Skin of body (tissue), 2 donors: ENCODE measurements around the gene SPECC1L. TPM values are rescaled to one million over a fixed set of nuclear protein-coding genes. Genes with fewer than 3 reads are reported as not detected.

Experiments used
- DNase-seq: peaks from one replicate; lab custom pipeline; 2025; lab: John Stamatoyannopoulos, UW
- total RNA-seq: library from RNA; depleted of rRNA; stranded (reverse); fragments of >200 nt; gene quantifications from one replicate; pipeline ENCODE4 v1.2.3, GENCODE V29; 2014

Gene SPECC1L
- total RNA-seq, 1 donor from 2014 or later, result 28.8 TPM

- DNase-seq, result peak; percentile 57
Measured at GRCh38 chr22:24466716-24467328, 196.2 kb downstream of the SPECC1L start.

GRCh38 chr22:24467340-24467739, 196.7 kb downstream of the SPECC1L start:
- DNase-seq, result no peak

Other genes with a start within 250 kb of the SPECC1L start
- 0.99 TPM for gene SUSD2, start 89.3 kb upstream of the SPECC1L start, total RNA-seq
- 2.6 TPM for gene GGT5, start 25.7 kb upstream of the SPECC1L start, total RNA-seq
- 2.7 TPM for gene ADORA2A, start 156.8 kb downstream of the SPECC1L start, total RNA-seq
- gene UPB1, start 224.5 kb downstream of the SPECC1L start, total RNA-seq, result 0.39 TPM